Measurements from ENCODE around the gene NGEF. TPM values are rescaled to one million over a fixed set of nuclear protein-coding genes. Genes with fewer than 3 reads are reported as not detected.
"Not testable (repeated sequence)": the region's sequence is repeated elsewhere in the genome, so short reads cannot be mapped to it uniquely, and the experiment has no call there.

NGEF gene
- polyA plus RNA-seq, 3 donors, result not detected

- H3K36me3 Mint-ChIP-seq; H3K27ac Mint-ChIP-seq; H3K36me3 ChIP-seq (replicated peaks in 1 of 2; ENCODE audit: control insufficient read depth in 1 of 2, insufficient read depth in 2 of 2, low read length in 2 of 2); intact Hi-C loops (cut with micrococcal nuclease); H3K4me1 ChIP-seq (ENCODE audit: control insufficient read depth in 1 of 2, insufficient read depth in 2 of 2, low read length in 2 of 2); H2AFZ ChIP-seq (ENCODE audit: insufficient read depth, low read depth, low read length, poor library complexity, severe bottlenecking); H3K9ac ChIP-seq (ENCODE audit: insufficient read depth, low read length, poor library complexity, severe bottlenecking); H3K4me2 ChIP-seq (replicated peaks; ENCODE audit: extremely low read depth, low read length, poor library complexity, severe bottlenecking); H3K4me3 Mint-ChIP-seq; H4K20me1 ChIP-seq (ENCODE audit: insufficient read depth, low read length); H3K9me3 ChIP-seq (replicated peaks in 1 of 2; ENCODE audit: control insufficient read depth in 1 of 2, insufficient read depth in 1 of 2, low read length in 2 of 2); H3K27ac ChIP-seq (ENCODE audit: low read depth in 1 of 2, low read length in 2 of 2); H3K4me1 Mint-ChIP-seq; H3K4me3 ChIP-seq (replicated peaks in 1 of 3; ENCODE audit: low read depth in 2 of 3, low read length in 3 of 3); DNase-seq; H3K79me2 ChIP-seq (ENCODE audit: insufficient read depth, low read length): not testable (repeated sequence)
- peaks cover 0 to 17% (median 16%) of the 10 kb centered on the region in 7 donors for H3K9me3 Mint-ChIP-seq
- H3K27me3 Mint-ChIP-seq (ENCODE audit: low read depth in 3 of 3), result peaks cover 16 to 21% (median 20%) of the 10 kb centered on the region in 3 donors
- 96% methylated on average over 4 of the region's 10 CpGs for WGBS (ENCODE audit: insufficient coverage)
- peaks cover 11 to 15% of the 10 kb centered on the region in 2 donors for H3K27me3 ChIP-seq (ENCODE audit: control insufficient read depth in 2 of 2, insufficient read depth in 2 of 2, low read length in 2 of 2)
These were observed 106.0 kb downstream of the NGEF start for GRCh38 chr2:232906867-232907717.

DNA sequence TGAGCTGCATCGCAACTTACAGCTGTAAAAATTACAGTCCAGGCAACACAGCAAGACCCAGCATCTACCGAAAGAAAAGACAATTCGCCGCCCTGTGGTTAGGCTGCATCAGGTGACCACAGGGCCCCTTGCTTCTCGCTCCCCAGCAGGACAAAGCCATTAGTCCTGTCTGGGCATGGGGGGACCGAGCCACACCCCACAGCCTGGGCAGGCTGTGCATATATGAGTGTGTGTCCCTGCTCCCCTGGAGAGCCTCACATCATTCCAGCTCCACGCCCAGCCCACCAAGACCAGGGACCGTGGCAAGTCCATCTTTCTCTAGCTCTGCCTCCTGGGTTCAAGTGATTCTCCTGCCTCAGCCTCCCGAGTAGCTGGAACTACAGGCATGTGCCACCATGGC lies 109.1 kb downstream of the NGEF start:
- TF ChIP-seq CTCF (IDR thresholded peaks at IDR 0.05), result no peak
- H3K36me3 ChIP-seq (replicated peaks in 1 of 2; ENCODE audit: control insufficient read depth in 1 of 2, insufficient read depth in 2 of 2, low read length in 2 of 2), result no peaks in the 10 kb centered on the region
- no peak overlapping the region for H3K4me2 ChIP-seq (replicated peaks; ENCODE audit: extremely low read depth, low read length, poor library complexity, severe bottlenecking)
- H3K4me1 ChIP-seq (ENCODE audit: control insufficient read depth in 1 of 2, insufficient read depth in 2 of 2, low read length in 2 of 2), result peaks cover 18 to 22% of the 10 kb centered on the region in 2 donors
- no peak overlapping the region for H3K9ac ChIP-seq (ENCODE audit: insufficient read depth, low read length, poor library complexity, severe bottlenecking)
- Mint-ChIP-seq H3K4me3 (no peak overlapping the region), H3K36me3 (no peaks in the 10 kb centered on the region), H3K27ac (no peak overlapping the region), H3K9me3 (peaks cover 0 to 2% (median 0%) of the 10 kb centered on the region in 7 donors), H3K27me3 (ENCODE audit: low read depth in 3 of 3) (peaks cover 2 to 11% (median 6%) of the 10 kb centered on the region in 3 donors), H3K4me1 (peaks cover 5% of the 10 kb centered on the region)
- H3K4me3 ChIP-seq (replicated peaks in 1 of 3; ENCODE audit: low read depth in 2 of 3, low read length in 3 of 3), result no peak overlapping the region
- no peak overlapping the region for H3K27ac ChIP-seq (ENCODE audit: low read depth in 1 of 2, low read length in 2 of 2)
- H3K27me3 ChIP-seq (ENCODE audit: control insufficient read depth in 2 of 2, insufficient read depth in 2 of 2, low read length in 2 of 2), result peaks cover 0 to 2% of the 10 kb centered on the region in 2 donors
- DNase-seq, result no peak
- no peak overlapping the region for H2AFZ ChIP-seq (ENCODE audit: insufficient read depth, low read depth, low read length, poor library complexity, severe bottlenecking)
- no peaks in the 10 kb centered on the region for H3K9me3 ChIP-seq (replicated peaks in 1 of 2; ENCODE audit: control insufficient read depth in 1 of 2, insufficient read depth in 1 of 2, low read length in 2 of 2)
- WGBS (ENCODE audit: insufficient coverage), result 80% methylated on average over 7 of the region's 9 CpGs
- no peaks in the 10 kb centered on the region for H3K79me2 ChIP-seq (ENCODE audit: insufficient read depth, low read length)
- intact Hi-C loops (cut with micrococcal nuclease), result no loop called here
- H4K20me1 ChIP-seq (ENCODE audit: insufficient read depth, low read length), result no peaks in the 10 kb centered on the region

Data from CD14-positive monocyte (primary cell).